Central memory CD8-positive, alpha-beta T cell (primary cell): ENCODE data around the gene MMD2.

Experiments
- ATAC-seq: fragments of 150-1000 bp; cut with Tn5 transposase; replicated peaks from 2 replicates; pipeline ENCODE4 v1.10.0; 2022; ENCODE audit warnings: mild to moderate bottlenecking, moderate FRiP score, moderate number of reproducible peaks; ENCODE audit not compliant: poor library complexity, severe bottlenecking; ENCODE audit errors: extremely low read depth
- DNase-seq, 2 donors: peaks; one replicate each; pipeline ENCODE4 v3.0.0; 2021; ENCODE audit warnings: low spot score in 2 of 2
- H3K27ac Mint-ChIP-seq: one replicate; pipeline ENCODE4 v1.8.0; 2022; ENCODE audit warnings: low read depth, mild to moderate bottlenecking, moderate library complexity, mixed read lengths
- H3K27me3 Mint-ChIP-seq: one replicate; pipeline ENCODE4 v1.8.0; 2022; ENCODE audit warnings: mixed read lengths
- H3K36me3 Mint-ChIP-seq: one replicate; pipeline ENCODE4 v1.8.0; 2022; ENCODE audit warnings: mild to moderate bottlenecking, moderate library complexity, mixed read lengths; ENCODE audit not compliant: insufficient read depth
- H3K4me1 Mint-ChIP-seq: one replicate; pipeline ENCODE4 v1.8.0; 2022; ENCODE audit warnings: mixed read lengths
- H3K4me3 Mint-ChIP-seq: one replicate; pipeline ENCODE4 v1.8.0; 2022; ENCODE audit warnings: mild to moderate bottlenecking, moderate library complexity, mixed read lengths
- H3K9me3 Mint-ChIP-seq: one replicate; pipeline ENCODE4 v1.8.0; 2022; ENCODE audit warnings: mixed read lengths

The MMD2 gene

GRCh38 chr7:4948402-4948801 is 10.6 kb downstream of the MMD2 start:
- Mint-ChIP-seq H3K4me3 (no peak overlapping the region), H3K36me3 (peaks cover 2% of the 10 kb centered on the region), H3K27me3 (peaks cover 91% of the 10 kb centered on the region), H3K9me3 (no peaks in the 10 kb centered on the region), H3K27ac (no peak overlapping the region), H3K4me1 (no peaks in the 10 kb centered on the region)
- DNase-seq (no peak), ATAC-seq (no peak)

- Mint-ChIP-seq H3K9me3 (no peaks in the 10 kb centered on the region), H3K27me3 (peaks cover 72% of the 10 kb centered on the region), H3K27ac (no peak overlapping the region), H3K4me1 (no peaks in the 10 kb centered on the region), H3K36me3 (peaks cover 2% of the 10 kb centered on the region), H3K4me3 (no peak overlapping the region)
- DNase-seq, result no peak
- no peak for ATAC-seq
Observed at GRCh38 chr7:4945949-4946348, 13.0 kb downstream of the MMD2 start.

- Mint-ChIP-seq H3K9me3 (no peaks in the 10 kb centered on the region), H3K27ac (no peak overlapping the region), H3K4me1 (no peaks in the 10 kb centered on the region), H3K36me3 (peaks cover 2% of the 10 kb centered on the region), H3K4me3 (no peak overlapping the region), H3K27me3 (peaks cover 62% of the 10 kb centered on the region)
- ATAC-seq, result no peak
- DNase-seq, result no peak
Observed at GRCh38 chr7:4944939-4945338, 14.0 kb downstream of the MMD2 start.

- H3K36me3 Mint-ChIP-seq, result peaks cover 2% of the 10 kb centered on the region
- H3K4me3 Mint-ChIP-seq, result no peak overlapping the region
- ATAC-seq, result no peak
Observed at GRCh38 chr7:4943297-4943696, 15.7 kb downstream of the MMD2 start.

GRCh38 chr7:4939971-4940728 is 18.8 kb downstream of the MMD2 start:
- ATAC-seq, result no peak
- no peak overlapping the region for H3K4me3 Mint-ChIP-seq
- no peaks in the 10 kb centered on the region for H3K4me1 Mint-ChIP-seq
- H3K36me3 Mint-ChIP-seq, result no peaks in the 10 kb centered on the region
- no peaks in the 10 kb centered on the region for H3K9me3 Mint-ChIP-seq
- H3K27ac Mint-ChIP-seq, result no peak overlapping the region
- peaks cover 17% of the 10 kb centered on the region for H3K27me3 Mint-ChIP-seq
- no peak for DNase-seq

More at GRCh38 chr7:4943297-4943696, 15.7 kb downstream of the MMD2 start:
- no peak for DNase-seq
- H3K4me1 Mint-ChIP-seq, result no peaks in the 10 kb centered on the region
- no peaks in the 10 kb centered on the region for H3K9me3 Mint-ChIP-seq
- no peak overlapping the region for H3K27ac Mint-ChIP-seq
- peaks cover 46% of the 10 kb centered on the region for H3K27me3 Mint-ChIP-seq

- ATAC-seq (no peak), DNase-seq (no peak)
- no peaks in the 10 kb centered on the region for H3K4me1 Mint-ChIP-seq
- no peaks in the 10 kb centered on the region for H3K36me3 Mint-ChIP-seq
- H3K4me3 Mint-ChIP-seq, result no peak overlapping the region
- H3K27ac Mint-ChIP-seq, result no peak overlapping the region
- peaks cover 1% of the 10 kb centered on the region for H3K27me3 Mint-ChIP-seq
- no peaks in the 10 kb centered on the region for H3K9me3 Mint-ChIP-seq
Observed at GRCh38 chr7:4937411-4937810, 21.6 kb downstream of the MMD2 start.

GRCh38 chr7:4934419-4935025 is 24.5 kb downstream of the MMD2 start:
- no peaks in the 10 kb centered on the region for H3K4me1 Mint-ChIP-seq
- H3K9me3 Mint-ChIP-seq, result no peaks in the 10 kb centered on the region
- peaks cover 9% of the 10 kb centered on the region for H3K27me3 Mint-ChIP-seq
- DNase-seq (no peak), ATAC-seq (no peak)
- no peaks in the 10 kb centered on the region for H3K36me3 Mint-ChIP-seq
- no peak overlapping the region for H3K4me3 Mint-ChIP-seq
- H3K27ac Mint-ChIP-seq, result no peak overlapping the region

GRCh38 chr7:4931943-4932342 is 27.0 kb downstream of the MMD2 start:
- no peaks in the 10 kb centered on the region for H3K4me1 Mint-ChIP-seq
- H3K27ac Mint-ChIP-seq, result no peak overlapping the region
- DNase-seq, result no peak
- peaks cover 19% of the 10 kb centered on the region for H3K27me3 Mint-ChIP-seq
- H3K36me3 Mint-ChIP-seq, result no peaks in the 10 kb centered on the region
- ATAC-seq, result no peak
- no peak overlapping the region for H3K4me3 Mint-ChIP-seq
- no peaks in the 10 kb centered on the region for H3K9me3 Mint-ChIP-seq

- H3K27me3 Mint-ChIP-seq, result peaks cover 19% of the 10 kb centered on the region
- ATAC-seq (no peak), DNase-seq (no peak)
- no peak overlapping the region for H3K27ac Mint-ChIP-seq
- H3K9me3 Mint-ChIP-seq, result no peaks in the 10 kb centered on the region
- H3K4me3 Mint-ChIP-seq, result no peak overlapping the region
- H3K36me3 Mint-ChIP-seq, result no peaks in the 10 kb centered on the region
- peaks cover 5% of the 10 kb centered on the region for H3K4me1 Mint-ChIP-seq
Observed at GRCh38 chr7:4929005-4929404, 30.0 kb downstream of the MMD2 start.

GRCh38 chr7:4928445-4928844 is 30.5 kb downstream of the MMD2 start:
- H3K4me1 Mint-ChIP-seq, result peaks cover 5% of the 10 kb centered on the region
- no peak overlapping the region for H3K4me3 Mint-ChIP-seq
- ATAC-seq (no peak), DNase-seq (no peak)
- H3K9me3 Mint-ChIP-seq, result no peaks in the 10 kb centered on the region
- no peak overlapping the region for H3K27ac Mint-ChIP-seq
- H3K27me3 Mint-ChIP-seq, result peaks cover 19% of the 10 kb centered on the region
- H3K36me3 Mint-ChIP-seq, result no peaks in the 10 kb centered on the region

- Mint-ChIP-seq H3K27ac (no peak overlapping the region), H3K27me3 (peaks cover 18% of the 10 kb centered on the region), H3K36me3 (no peaks in the 10 kb centered on the region), H3K4me1 (no peaks in the 10 kb centered on the region), H3K4me3 (no peak overlapping the region), H3K9me3 (no peaks in the 10 kb centered on the region)
- ATAC-seq (no peak), DNase-seq (no peak)
Observed at GRCh38 chr7:4919969-4920766, 38.8 kb downstream of the MMD2 start.

GRCh38 chr7:4916113-4916512 is 42.9 kb downstream of the MMD2 start:
- no peaks in the 10 kb centered on the region for H3K9me3 Mint-ChIP-seq
- ATAC-seq (no peak), DNase-seq (no peak)
- no peaks in the 10 kb centered on the region for H3K4me1 Mint-ChIP-seq
- H3K4me3 Mint-ChIP-seq, result no peak overlapping the region
- peaks cover 13% of the 10 kb centered on the region for H3K27me3 Mint-ChIP-seq
- no peak overlapping the region for H3K27ac Mint-ChIP-seq
- H3K36me3 Mint-ChIP-seq, result no peaks in the 10 kb centered on the region
